Adrenal gland (tissue), 19 donors: Measurements from ENCODE around the gene ATOSA. TPM values are rescaled to one million over a fixed set of nuclear protein-coding genes. Genes with fewer than 3 reads are reported as not detected.
A peak's percentile ranks its signal among the peaks of the same experiment; 100 is the strongest.

Experiments
- DNase-seq, 7 donors: peaks; one replicate each; pipeline ENCODE4 v3.0.0-alpha.2; 2019 to 2020
- H3K27ac ChIP-seq, 5 donors: fragments of 200-600 bp; sonication (generic) in 4 of 5; 1 replicate in 3 of 5; 2 replicates in 2 of 5; pipeline versions ENCODE4 v1.5.1 to v1.8.0; 2016 to 2020; ENCODE audit warnings: mild to moderate bottlenecking in 1 of 5
- H3K27me3 ChIP-seq: fragments of 200-600 bp; 2 replicates; pipeline ENCODE4 v1.8.0; 2021
- H3K36me3 ChIP-seq, 2 donors: fragments of 200-600 bp; replicated peaks in 1 of 2; 1 replicate in 1 of 2; 2 replicates in 1 of 2; pipeline versions ENCODE4 v1.5.1 to v1.8.0; 2018 to 2022
- H3K4me1 ChIP-seq, 2 donors: fragments of 200-600 bp; replicated peaks in 1 of 2; 1 replicate in 1 of 2; 2 replicates in 1 of 2; pipeline versions ENCODE4 v1.5.1 to v1.8.0; 2018 to 2021
- H3K4me3 ChIP-seq, 4 donors: fragments of 200-600 bp; sonication (generic) in 3 of 4; one replicate each; pipeline ENCODE4 v1.5.1; 2016 to 2018
- H3K9me3 ChIP-seq, 3 donors: fragments of 200-600 bp; sonication (generic) in 1 of 3; replicated peaks in 1 of 3; 1 replicate in 2 of 3; 2 replicates in 1 of 3; pipeline versions ENCODE4 v1.5.1 to v1.8.0; 2016 to 2021
- POLR2A ChIP-seq, 2 donors: fragments of 450-650 bp; IDR thresholded peaks; one replicate each; pipeline ENCODE4 v1.6.1; 2017; ENCODE audit warnings: antibody characterized with exemption in 2 of 2, mild to moderate bottlenecking in 2 of 2, moderate library complexity in 1 of 2
- WGBS, 4 donors: extraction: QIAGEN DNeasy Blood & Tissue Kit in 2 of 4; methylation state at CpG; one replicate each; pipeline versions ENCODE4 v1.1.5 to v1.1.7; 2013 to 2017; 5-methylcytosine and 5-hydroxymethylcytosine counted together
- intact Hi-C, 2 donors: fragments of 100-400 bp; cut with DNase I; formaldehyde crosslinking; loops; one replicate each; pipeline versions ENCODE4 v1.14.1 to v1.15.0; 2022 to 2023
- long read RNA-seq, 10 donors: library from polyadenylated mRNA in 3 of 10; unstranded in 2 of 10; stranded (forward) in 1 of 10; transcript quantifications; one replicate each; pipeline ENCODE4 v2.0.0 and lab custom pipeline, GENCODE V29; 2021 to 2026
- polyA plus RNA-seq, 3 donors: library from polyadenylated mRNA; stranded (reverse); fragments of 200-250 nt in 2 of 3; fragments of 350-450 nt in 1 of 3; fragmentation: Illumina TruSeq in 1 of 3; extraction: RNeasy Lipid Tissue Mini Kit (QIAGEN cat#74804) in 1 of 3; gene quantifications; one replicate each; pipeline ENCODE4 v1.2.3, GENCODE V29; 2013 to 2014
- total RNA-seq, 9 donors: library from RNA; depleted of rRNA in 4 of 9; stranded (reverse); fragments of >200 nt in 4 of 9; fragments of 120-200 nt in 1 of 9; fragmentation: NEBNext Ultra II Directional in 1 of 9; extraction: Animal tissue kit (Norgen Biotek cat#: 25700) in 1 of 9; gene quantifications; one replicate each; pipeline versions ENCODE4 v1.1.0 to v1.2.4, GENCODE V29; 2013 to 2023
- TF ChIP-seq, protein P1 (sequence below), 6 experiments: fragments of 450-650 bp in 4 of 6; fragments of 200-600 bp in 2 of 6; sonication (generic) in 1 of 6; IDR thresholded peaks; 1 replicate in 5 of 6; 2 replicates in 1 of 6; pipeline versions ENCODE4 v1.5.1 to v1.8.0; 2016 to 2021; ENCODE audit warnings: antibody characterized with exemption in 6 of 6, mild to moderate bottlenecking in 2 of 6, moderate library complexity in 1 of 6
- donor health status: healthy with polysubstance abuse.
- donor health status: Bipolar disorder and iron deficiency.
- donor health status: DM: yes; HTN: yes; CAD: no.
- donor health status: DM: no; HTN: no; CAD: no.
- donor health status: DM: no; HTN: no; CAD: no.
- donor health status: DM: yes; HTN: yes; CAD: no.

The ATOSA gene, protein sequence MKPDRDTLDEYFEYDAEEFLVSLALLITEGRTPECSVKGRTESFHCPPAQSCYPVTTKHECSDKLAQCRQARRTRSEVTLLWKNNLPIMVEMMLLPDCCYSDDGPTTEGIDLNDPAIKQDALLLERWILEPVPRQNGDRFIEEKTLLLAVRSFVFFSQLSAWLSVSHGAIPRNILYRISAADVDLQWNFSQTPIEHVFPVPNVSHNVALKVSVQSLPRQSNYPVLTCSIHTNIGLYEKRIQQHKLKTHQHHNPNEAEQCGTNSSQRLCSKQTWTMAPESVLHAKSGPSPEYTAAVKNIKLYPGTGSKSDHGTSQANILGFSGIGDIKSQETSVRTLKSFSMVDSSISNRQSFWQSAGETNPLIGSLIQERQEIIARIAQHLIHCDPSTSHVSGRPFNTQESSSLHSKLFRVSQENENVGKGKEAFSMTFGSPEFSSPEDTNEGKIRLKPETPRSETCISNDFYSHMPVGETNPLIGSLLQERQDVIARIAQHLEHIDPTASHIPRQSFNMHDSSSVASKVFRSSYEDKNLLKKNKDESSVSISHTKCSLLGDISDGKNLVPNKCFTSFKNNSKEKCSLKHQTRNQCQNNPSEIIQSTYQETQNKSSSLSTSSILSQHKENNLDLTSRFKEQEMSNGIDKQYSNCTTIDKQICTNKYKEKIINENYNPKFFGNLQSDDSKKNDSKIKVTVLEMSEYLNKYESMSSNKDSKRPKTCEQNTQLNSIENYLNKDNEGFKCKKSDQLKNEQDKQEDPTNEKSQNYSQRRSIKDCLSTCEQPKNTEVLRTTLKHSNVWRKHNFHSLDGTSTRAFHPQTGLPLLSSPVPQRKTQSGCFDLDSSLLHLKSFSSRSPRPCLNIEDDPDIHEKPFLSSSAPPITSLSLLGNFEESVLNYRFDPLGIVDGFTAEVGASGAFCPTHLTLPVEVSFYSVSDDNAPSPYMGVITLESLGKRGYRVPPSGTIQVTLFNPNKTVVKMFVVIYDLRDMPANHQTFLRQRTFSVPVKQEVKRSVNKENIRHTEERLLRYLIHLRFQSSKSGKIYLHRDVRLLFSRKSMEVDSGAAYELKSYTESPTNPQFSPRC
- 10 to 100 TPM; 26.0 to 87.3 (median 40.2) TPM for total RNA-seq
- polyA plus RNA-seq, result 100 to 1,000 TPM in 1 of 3 donors, 10 to 100 TPM in 2; 62.5 to 128 (median 87.8) TPM
- long read RNA-seq, donor 1, partial matches to known transcripts, result 0 of 2 reads
- long read RNA-seq, donor 1, other reads (novel, unspliced or antisense), result 0 of 2 reads
- long read RNA-seq, donor 2, result 0 reads
- long read RNA-seq, donor 3, partial matches to known transcripts, result 0 of 2 reads
- long read RNA-seq, donor 3, other reads (novel, unspliced or antisense), result 0 of 2 reads
- long read RNA-seq, donor 4, partial matches to known transcripts, result 3 of 9 reads
- long read RNA-seq, donor 4, other reads (novel, unspliced or antisense), result 6 of 9 reads
- long read RNA-seq, donor 5, full-length matches to known transcripts, result 2 of 23 reads
- long read RNA-seq, donor 5, partial matches to known transcripts, result 3 of 23 reads
- long read RNA-seq, donor 5, other reads (novel, unspliced or antisense), result 18 of 23 reads
- long read RNA-seq, donor 6, partial matches to known transcripts, result 4 of 8 reads
- long read RNA-seq, donor 6, other reads (novel, unspliced or antisense), result 4 of 8 reads
- long read RNA-seq, donor 7, result 0 reads
- long read RNA-seq, donor 8, result 0 reads
- long read RNA-seq, donor 9, partial matches to known transcripts, result 0 of 2 reads
- long read RNA-seq, donor 9, other reads (novel, unspliced or antisense), result 0 of 2 reads
- long read RNA-seq, donor 10, result 0 reads

DNA sequence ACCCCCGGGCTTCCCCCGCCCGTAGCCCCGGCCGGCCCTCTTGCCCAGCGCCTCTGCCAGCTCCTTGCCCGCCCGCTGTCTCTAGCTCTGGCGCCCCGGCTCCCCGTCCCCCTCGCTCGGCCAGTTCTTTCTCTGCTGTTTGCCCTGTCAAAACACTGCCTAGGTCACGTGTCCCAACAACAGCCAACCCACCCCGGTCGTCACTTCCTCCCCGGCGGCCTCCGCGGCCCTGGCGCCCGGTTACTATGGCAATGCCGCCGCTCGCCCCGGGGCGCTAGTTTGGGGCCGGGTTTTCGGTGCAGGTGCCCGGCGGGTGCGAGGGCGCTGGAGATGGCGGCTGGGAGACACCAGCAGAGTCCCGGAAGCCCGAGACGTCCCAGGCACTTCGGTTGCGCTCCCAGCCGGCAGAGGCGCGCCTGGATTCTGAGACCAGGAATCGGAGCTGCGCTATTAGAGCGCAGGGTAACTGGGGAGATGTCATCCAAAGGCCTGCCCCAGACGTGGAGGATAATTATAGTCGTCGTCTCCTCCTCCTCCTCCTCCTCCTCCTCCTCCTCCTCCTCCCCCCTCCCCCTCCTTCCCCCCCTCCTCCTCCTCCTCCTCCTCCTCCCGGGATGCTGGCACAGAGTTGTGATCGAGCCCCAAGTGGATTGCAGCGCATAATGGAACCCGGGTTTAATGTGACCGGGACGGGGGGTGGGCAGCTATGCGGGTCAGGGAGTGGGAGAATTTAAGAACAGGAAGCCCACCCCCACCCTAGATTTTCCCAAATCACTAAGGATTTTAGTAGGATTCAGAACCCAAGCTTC is at the start of gene ATOSA:
ATOSA (minus strand) TSS at position 157 of the 809 bp plus-strand sequence. CDS start 1,367 bp downstream, outside the sequence.
- peak; percentile 94 to 98 (median 94) for DNase-seq
- Histone ChIP-seq H3K4me1 (peaks cover 20 to 42% of the 10 kb centered on the region in 2 donors), H3K27me3 (no peaks in the 10 kb centered on the region), H3K36me3 (peaks cover 0 to 17% of the 10 kb centered on the region in 2 donors), H3K4me3 (peak within 1 kb of the TSS; percentile 30 to 94 (median 74)), H3K27ac (peak within 1 kb of the TSS; percentile 86 to 98 (median 94)), H3K9me3 (no peaks in the 10 kb centered on the region)
- intact Hi-C loops, result loop anchor here in 1 of 2 donors (10.0 kb wide), 1 partner anchor 55 kb away; no protein-coding TSS in a partner anchor
- TF ChIP-seq, protein P1, sequence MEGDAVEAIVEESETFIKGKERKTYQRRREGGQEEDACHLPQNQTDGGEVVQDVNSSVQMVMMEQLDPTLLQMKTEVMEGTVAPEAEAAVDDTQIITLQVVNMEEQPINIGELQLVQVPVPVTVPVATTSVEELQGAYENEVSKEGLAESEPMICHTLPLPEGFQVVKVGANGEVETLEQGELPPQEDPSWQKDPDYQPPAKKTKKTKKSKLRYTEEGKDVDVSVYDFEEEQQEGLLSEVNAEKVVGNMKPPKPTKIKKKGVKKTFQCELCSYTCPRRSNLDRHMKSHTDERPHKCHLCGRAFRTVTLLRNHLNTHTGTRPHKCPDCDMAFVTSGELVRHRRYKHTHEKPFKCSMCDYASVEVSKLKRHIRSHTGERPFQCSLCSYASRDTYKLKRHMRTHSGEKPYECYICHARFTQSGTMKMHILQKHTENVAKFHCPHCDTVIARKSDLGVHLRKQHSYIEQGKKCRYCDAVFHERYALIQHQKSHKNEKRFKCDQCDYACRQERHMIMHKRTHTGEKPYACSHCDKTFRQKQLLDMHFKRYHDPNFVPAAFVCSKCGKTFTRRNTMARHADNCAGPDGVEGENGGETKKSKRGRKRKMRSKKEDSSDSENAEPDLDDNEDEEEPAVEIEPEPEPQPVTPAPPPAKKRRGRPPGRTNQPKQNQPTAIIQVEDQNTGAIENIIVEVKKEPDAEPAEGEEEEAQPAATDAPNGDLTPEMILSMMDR (IDR thresholded peaks at IDR 0.05), result no peak
- TF ChIP-seq POLR2A (IDR thresholded peaks at IDR 0.05), result peak in 1 of 2 donors; percentile 92
- WGBS, 4 donors, result 0 to 1% (median 1%) methylated on average over 10 to 54 of the region's 55 CpGs

DNA sequence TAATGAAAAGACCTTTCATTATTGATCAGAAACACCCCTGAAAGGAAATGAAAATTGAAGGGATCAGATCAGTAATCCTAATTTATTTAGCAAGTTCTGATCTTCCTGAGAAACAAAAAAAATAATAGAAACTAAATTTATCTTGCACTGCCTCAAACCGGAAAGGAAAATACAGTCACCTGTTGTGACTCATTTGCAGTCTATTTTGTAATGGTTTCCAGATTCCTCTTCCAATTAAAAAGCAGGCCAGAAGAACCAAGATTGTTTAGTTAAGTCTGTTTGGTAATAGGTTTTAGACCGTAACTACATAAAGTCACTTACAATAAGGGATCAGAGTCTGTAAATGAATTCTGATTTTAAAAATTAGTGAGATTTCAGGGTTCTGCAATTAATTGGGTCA is 49.7 kb upstream of the ATOSA start:
- WGBS, 4 donors, result 59 to 73% (median 68%) methylated on average over 2 of the region's 2 CpGs
- no peaks in the 10 kb centered on the region for H3K36me3 ChIP-seq
- no peaks in the 10 kb centered on the region for H3K9me3 ChIP-seq
- H3K27ac ChIP-seq, result no peak overlapping the region
- DNase-seq, result no peak
- no peak for TF ChIP-seq POLR2A (IDR thresholded peaks at IDR 0.05)
- TF ChIP-seq, protein P1 (IDR thresholded peaks at IDR 0.05), result no peak
- no peaks in the 10 kb centered on the region for H3K27me3 ChIP-seq
- H3K4me3 ChIP-seq, result no peak overlapping the region
- intact Hi-C loops, result no loop called here
- peaks cover 13 to 30% of the 10 kb centered on the region in 2 donors for H3K4me1 ChIP-seq

DNA sequence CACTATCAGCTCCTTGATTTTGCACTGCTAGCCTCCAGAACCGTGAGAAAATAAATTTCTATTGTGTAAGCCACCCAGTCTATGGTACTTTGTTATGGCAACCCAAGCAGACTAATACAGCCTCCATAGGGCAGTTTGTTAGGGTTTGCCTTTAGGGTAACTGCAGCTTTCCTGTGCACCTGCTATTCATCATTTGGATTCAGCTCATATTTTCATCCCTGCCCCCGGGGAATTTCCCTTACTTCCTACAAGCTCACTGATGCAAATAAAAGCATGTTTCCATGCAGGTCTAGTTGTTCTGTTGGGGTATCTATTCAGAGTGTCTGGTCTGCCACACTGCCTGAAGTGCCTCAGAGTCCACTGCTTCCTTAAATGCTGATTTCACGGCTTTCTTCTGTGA is 48.6 kb upstream of the ATOSA start:
- intact Hi-C loops, result no loop called here
- Histone ChIP-seq H3K4me1 (peaks cover 4 to 19% of the 10 kb centered on the region in 2 donors), H3K36me3 (no peaks in the 10 kb centered on the region), H3K4me3 (no peak overlapping the region), H3K27me3 (no peaks in the 10 kb centered on the region), H3K27ac (no peak overlapping the region), H3K9me3 (no peaks in the 10 kb centered on the region)
- WGBS, 4 donors, result 72 to 92% (median 81%) methylated on average over 3 of the region's 3 CpGs
- TF ChIP-seq POLR2A (IDR thresholded peaks at IDR 0.05), result no peak
- TF ChIP-seq, protein P1 (IDR thresholded peaks at IDR 0.05), result no peak
- DNase-seq, result no peak
